OCI-M2 (cell line): ENCODE results near the gene SPOUT1.
A peak's percentile ranks its signal among the peaks of the same experiment; 100 is the strongest.
"Not testable (repeated sequence)": the region's sequence is repeated elsewhere in the genome, so short reads cannot be mapped to it uniquely, and the experiment has no call there.

Source experiments
- DNase-seq: peaks from one replicate; lab custom pipeline; 2025; ENCODE audit not compliant: unreplicated experiment; lab: John Stamatoyannopoulos, UW

Gene SPOUT1

DNA sequence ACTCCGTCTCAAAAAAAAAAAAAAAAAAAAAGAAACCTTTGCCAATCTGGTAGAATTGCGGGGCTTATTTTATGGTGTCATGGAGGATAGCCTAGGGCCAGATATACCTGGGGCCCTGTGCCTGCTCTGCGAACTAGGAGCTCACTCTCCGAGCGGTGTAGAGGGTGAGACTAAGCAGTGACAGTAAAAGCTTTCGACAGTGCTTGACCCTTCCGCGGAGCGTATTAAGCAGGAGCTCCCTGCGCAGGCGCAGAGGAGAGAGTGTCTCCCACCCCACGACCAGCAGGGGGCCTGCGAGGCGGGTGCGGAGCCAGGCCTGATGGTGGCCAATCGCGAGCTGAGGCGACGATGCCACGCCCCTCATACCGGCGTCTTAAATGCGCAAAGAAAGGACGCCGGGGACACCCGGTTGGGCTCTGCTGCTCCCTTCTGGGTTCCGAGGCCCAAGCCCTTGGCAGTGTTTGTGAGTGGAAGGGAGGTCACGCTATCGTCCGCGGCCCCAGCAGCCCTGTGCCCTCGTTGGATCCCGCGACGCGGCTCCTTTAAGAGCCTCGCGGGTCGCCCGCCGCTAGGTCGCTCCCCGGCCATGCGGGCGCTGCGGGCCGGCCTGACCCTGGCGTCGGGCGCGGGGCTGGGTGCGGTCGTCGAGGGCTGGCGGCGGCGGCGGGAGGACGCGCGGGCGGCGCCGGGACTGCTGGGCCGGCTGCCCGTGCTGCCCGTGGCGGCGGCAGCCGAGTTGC lies 11.3 kb downstream of the SPOUT1 start, which contains the start of gene ENDOG:
Gene ENDOG, plus strand, starts transcription at position 402 of the 740 bp plus-strand sequence. Its CDS starts 185 bp downstream, at position 587.
- peak; percentile 79 for DNase-seq

DNA sequence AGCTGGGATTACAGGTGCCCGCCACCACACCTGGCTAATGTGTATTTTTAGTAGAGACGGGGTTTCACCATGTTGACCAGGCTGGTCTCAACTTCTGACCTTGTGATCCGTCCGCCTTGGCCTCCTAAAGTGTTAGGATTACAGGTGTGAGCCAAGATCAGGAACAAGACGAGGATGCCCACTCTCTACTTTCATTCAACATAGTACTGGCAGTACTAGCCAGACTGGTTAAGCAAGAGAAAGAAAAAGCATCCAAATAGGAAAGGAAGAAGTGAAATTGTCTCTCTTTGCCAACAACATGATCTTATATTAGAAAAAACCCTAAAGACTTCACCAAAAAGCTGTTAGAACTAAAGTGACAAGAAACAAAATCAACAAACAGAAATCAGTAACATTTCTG lies 18.7 kb downstream of the SPOUT1 start:
- no peak for DNase-seq

DNA sequence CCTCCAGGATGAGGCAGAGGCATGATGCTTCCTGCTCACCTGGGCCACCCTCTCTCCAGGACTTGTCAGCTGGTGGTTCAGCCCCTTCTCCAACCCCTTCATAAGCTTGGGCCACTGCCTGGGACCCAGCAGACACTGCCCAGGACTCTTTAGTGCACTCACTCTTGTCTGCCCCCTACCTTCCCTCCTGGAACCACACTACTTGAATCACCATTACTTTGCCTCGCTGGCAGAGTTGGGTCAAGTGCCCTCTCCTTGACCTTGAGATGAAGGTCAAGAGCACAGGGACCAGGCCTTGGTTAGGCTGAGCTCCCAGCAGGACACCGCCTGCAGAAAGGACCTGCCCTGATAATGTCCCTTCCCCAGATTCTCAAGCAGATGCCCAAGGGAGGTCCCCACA lies 19.8 kb downstream of the SPOUT1 start:
- no peak for DNase-seq

DNA sequence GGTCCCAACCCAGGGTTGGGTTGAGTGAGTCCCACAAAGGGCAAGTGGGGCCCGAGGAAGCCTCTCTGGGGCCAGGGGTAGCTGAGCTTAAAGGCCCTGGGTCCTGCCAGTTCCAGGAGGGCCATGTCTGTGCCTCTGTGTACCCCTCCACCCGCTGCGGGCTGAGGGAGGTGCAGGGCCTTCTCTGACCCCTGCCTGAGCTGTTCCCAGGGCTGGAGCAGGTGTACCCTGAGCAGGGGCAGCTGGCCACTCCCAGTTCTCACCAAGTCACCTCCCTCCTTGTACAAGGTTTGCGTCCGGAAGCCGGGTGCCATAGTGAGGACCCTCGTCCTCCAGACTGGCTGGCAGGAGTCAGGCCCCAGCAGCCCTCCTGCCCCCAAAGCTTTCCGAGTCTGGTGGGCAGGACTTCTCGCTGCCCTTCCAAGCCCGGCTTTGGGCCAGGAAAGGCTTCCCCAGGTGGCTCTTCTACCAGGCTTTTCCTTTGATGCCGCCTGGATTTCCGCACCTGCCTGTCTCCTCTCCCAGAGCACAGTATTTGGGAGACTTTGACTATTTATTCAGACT lies 20.5 kb downstream of the SPOUT1 start:
- no peak for DNase-seq

DNA sequence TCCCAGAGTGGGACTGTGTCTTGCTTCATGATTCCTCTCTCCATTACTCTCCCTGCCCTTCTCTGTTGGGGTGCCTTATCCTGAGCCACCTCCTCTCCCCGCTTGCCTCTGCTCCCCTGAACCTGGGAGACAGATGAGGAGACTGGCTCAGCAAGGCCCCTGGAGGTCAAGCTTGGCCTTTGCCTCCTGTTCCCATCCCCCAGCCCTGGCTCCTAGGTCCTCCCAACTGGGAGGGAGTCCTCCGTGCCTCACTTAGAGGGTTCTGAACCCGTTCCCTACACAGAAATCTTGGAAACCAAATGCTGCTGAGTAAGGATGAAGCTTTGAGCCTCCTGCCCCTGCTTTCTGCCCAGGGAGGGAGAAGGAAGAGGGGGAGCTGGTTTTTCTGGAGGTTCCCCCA lies 21.1 kb downstream of the SPOUT1 start:
- DNase-seq = no peak

DNA sequence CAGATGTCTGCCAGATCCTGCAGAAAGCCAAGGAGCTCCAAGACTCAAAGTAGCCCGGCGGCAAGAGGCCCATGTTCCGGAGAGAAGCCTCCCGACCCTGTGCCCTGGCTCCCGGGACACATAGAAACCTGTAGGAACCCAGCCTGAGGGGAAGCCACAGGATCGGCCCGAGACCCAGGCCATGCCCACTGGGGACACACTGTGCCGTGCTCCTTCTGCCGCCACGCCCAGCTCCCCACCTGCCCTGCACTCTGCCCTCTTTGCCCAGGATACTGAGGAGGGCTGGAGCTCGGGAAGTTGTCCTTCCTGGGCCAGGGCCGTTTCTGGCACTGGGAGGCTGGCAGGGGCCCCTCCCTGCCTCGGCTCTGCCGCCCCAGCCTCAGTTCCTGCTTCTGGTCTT lies 21.8 kb downstream of the SPOUT1 start:
- DNase-seq = no peak

DNA sequence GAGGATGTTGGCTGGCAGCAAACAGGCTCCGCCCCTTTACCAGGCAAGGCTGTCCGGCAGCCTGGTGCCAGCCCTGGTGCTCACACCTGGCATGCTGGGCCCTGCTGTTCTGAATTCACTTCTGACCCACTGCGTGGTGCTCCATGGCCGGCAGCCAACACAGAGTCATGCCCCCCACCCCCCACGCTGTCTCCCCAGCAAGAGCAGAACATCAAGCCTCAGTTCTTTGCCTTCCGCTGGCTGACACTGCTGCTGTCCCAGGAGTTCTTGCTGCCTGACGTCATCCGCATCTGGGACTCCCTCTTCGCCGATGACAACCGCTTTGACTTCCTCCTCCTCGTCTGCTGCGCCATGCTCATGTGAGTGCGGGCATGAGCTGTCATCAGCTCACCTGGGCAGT lies 23.9 kb downstream of the SPOUT1 start:
- DNase-seq = no peak

DNA sequence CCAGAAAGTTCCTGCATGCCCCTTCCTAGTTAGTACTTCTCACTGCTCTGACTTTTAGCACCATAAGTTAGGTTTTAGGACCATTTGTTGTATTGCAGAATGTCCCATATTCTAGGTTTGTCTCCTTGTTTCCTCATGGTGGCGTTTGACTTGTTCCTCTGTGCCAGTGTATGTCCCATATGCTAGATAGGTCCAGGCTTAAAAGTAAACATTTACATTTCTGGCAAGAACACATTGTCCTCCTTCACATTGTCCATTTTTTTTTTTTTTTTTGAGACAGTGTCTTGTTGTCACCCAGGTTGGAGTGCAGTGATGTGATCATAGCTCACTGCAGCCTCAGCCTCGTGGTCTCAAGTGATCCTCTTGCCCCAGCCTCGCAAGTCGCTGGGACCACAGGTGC lies 27.1 kb downstream of the SPOUT1 start:
- no peak for DNase-seq

DNA sequence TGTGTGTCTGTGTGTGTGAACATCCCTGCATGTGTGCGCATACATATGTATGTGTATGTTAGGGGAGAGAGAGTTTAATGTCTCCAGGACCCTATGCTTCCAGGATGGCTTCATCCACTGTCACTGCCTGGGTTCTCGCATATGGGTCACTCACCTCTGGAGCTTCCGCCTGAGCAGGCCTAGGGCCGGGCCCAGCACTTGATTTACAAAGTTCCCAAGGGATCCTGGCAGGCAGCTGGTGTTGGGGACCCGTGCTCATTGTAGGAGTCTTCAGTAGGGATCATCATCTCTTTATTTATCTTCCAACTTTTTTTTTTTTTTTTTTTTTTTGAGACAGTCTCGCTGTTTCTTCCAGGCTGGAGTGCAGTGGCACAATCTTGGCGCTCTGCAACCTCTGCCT lies 29.5 kb downstream of the SPOUT1 start:
- no peak for DNase-seq

DNA sequence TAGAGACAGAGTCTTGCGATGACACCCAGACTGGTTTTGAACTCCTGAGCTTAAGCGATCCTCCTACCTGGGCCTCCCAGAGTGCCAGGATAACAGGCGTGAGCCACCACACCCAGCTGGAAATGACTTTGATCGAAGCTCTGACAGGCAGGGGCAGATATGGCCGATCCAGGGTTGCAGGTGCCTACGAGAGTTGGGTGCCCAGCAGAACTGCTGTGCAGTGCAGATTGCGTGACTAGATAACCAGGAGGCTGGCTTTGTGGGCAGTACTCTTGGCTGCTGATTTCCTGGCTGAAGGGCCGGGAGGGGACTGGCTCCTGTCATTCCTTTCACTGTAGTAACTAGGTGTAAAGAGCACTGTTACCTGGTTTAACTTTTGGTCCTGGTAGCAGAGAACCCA lies 30.7 kb downstream of the SPOUT1 start:
- no peak for DNase-seq

DNA sequence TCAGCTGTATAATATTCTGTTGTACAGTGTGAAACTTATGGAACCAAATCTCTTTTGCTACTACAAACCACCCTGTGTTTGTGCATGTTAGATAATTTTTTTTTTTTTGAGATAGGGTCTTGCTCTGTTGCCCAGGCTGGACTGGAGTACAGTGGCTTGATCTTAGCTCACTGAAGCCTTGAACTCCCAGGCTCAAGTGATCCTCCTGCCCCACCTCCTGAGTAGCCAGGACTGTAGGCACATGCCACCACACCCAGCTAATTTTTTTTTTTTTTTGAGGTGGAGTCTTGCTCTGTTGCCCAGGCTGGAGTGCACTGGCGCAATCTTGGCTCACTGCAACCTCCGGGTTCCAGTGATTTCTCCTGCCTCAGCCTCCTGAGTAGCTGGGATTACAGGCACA lies 34.6 kb downstream of the SPOUT1 start:
- not testable (repeated sequence) for DNase-seq

DNA sequence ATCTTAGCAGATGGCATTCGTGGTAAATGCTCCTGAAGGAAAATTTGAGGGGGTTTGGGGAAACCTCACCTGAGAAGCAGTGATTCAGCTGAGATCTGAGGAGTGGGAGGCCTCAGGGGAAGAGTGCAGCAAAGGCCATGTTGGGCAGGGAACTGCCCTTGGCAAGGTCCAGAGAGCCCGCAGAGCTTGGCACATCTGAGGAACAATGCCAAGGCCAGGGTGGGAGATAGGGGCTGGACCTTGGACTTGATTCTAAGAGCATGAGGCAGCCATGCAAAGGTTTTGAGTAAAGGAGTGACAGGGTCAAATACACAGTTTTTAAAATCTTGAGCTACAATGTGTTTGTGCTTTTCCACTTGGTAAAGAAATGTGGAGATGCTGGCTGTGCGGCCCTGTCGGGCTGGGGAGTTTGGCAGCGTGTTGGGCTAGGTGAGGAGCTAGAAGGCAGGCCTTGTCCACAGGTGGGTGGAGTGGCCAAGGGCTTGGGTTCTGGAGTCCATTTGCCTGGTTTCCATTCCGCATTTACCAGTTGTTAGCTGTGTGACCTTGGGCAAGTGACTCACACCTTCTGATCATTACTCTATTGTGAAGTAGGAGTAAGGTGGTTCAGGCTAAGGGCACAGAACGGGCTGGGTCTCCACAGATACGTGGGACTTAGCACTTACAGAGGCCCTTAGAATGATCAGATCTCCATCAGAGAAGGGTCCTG lies 36.5 kb downstream of the SPOUT1 start:
- no peak for DNase-seq

DNA sequence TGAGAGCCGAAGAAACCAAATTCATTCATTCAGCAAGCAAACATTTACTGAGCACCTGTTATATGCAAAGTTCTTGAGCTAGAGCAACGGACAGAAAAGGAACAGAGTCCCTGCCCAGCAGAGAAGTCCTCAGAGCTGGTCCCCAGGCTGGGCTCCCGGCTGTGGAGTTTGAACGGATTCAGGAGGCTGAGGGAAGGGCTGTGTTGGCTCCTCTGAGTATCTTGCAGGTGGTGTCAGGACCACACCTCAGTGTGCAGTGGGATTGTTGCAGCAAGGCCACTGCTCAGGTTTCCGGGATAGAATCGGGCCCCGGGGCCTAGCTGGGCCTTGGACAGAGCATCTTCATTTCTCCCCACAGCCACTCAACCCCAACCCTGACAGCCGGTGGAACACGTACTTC lies 37.5 kb downstream of the SPOUT1 start:
- no peak for DNase-seq

DNA sequence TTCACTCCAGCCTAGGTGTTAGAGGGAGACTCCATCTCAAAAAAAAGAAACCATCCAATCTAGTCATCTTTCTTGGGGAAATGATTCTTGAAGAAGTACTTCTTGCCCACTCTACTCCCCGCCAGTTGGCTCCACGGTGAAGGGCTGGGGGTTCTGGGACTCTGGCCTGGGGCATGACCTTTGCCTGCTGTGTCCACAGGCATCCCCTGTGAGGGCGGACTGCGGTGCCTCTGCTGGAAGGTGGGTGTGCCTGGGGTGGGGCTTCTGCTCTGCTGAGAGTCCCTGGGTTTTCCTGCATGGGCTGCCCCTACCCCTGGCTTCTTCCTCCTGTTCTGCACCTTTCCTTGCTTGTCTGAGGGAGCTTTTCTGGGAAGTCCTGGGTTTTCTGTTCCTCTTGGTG lies 39.1 kb downstream of the SPOUT1 start:
- no peak for DNase-seq

DNA sequence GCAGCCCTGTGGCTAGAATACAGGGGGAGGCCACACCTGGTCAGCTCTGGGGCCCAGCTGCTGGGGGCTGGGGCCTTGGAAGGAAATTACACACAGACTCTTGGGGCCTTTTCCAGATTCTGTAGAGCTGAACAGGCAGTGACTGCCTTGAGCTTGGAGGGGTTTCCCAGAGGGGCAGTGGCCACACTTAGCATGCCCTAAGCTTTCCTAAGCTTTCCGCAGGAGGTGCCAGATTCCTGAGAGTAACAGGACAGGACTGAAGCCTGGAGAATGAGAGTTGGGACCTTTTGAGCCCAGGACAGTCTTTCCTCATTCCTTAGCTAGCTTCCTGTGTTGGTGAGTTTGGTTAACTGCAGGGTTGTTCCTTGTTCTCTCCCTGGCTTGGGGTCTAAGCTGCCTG lies 41.1 kb downstream of the SPOUT1 start:
- DNase-seq = no peak

DNA sequence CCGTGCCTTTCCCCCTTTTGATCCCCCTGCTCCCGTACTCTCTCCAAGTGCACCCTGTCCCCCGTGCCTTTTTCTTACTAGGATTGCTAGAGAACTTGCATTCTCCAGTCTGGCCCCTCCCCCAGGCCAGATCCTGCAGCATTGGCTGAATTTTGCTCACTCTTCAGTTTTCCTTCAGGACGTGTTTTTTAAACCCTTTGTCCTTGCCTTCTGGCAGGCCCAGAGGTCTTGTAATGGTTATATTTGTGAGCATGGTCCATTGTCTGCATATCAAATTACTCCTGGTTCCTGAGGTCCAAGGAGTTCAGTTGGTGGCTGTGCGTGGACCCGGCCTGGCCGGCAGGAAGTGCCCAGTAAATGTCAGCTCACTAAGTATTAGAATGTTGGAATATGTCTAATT lies 41.9 kb downstream of the SPOUT1 start:
- DNase-seq = no peak

DNA sequence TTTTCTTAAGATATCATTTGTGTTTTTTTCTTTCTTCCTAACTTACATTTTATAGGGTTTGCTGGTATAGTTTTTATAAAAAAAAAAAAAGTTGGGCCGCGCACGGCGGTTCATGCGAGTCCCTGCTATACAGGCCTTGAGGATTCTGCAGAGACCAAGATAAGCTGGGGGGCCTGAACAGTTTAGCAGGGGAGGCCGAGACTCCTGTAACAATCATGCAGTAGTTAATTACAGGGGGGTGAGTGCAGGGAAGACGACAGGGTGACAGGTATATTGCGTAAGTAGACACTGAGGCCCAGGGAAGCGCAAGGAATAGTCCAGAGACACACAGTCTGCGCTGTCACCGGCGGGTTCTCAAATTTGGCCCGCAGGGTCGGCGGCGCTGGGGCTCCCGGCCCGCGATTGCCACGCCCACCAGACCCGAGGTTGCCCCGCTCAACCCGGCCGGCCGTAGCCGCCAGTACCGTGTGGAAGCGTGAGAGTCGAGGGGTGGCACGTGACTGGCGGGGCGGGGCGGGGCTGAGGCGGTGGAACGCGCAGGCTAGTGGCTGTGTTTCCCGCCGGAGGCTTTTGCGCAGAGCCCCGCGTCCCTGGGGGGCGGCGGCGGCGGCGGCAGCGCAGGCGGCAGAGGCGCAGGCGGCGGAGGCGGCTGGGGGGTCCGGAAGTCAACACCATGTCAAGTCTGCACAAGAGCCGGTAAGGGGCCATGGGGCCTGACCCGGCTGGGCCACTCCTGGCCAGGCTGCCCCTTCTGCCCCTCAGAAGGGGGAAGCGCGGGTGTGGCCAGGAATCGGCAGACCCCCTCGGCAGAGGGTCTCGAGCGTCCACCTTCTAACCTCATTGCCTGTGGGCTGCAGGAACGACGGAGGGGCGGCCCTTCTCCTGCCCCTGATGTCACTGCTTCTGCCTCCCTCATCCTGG lies 42.7 kb downstream of the SPOUT1 start, which contains the start of gene TBC1D13:
Gene TBC1D13, plus strand, starts transcription at position 573 of the 921 bp plus-strand sequence. Its CDS starts 101 bp downstream, at position 674.
- DNase-seq = peak; percentile 54

DNA sequence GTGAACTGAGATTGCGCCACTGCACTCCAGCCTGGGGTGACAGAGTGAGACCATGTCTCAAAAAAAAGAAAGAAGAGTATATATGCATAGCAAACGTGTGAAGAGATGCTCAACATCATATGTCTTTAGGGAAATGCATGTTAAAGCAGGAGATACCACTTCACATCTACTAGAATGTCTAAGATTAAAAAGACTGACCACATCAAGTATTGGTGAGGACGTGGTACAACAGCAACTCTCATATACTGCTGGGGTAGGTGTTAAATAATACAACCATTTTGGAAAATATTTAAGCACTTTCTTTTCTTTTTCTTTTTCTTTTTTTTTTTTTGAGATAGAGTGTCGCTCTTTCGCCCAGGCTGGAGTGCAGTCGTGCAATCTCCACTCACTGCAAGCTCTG lies 44.2 kb downstream of the SPOUT1 start:
- no peak for DNase-seq

DNA sequence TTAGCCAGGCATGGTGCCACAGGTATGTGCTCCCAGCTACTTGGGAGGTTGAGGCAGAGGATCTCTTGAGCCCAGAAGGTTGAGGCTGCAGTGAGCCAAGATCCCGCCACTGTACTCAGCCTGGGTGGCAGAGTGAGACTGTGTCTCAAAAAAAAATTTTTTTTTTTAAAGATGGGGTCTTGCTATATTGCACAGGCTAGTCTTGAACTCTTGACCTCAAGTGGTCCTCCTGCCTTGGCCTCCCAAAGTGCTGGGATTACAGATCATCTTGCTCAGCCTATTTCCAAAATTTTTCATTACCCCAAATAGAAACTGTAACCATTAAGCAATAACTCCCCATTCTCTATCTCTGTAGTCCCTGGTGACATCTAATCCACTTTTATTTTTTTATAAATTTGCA lies 46.9 kb downstream of the SPOUT1 start:
- DNase-seq = no peak

DNA sequence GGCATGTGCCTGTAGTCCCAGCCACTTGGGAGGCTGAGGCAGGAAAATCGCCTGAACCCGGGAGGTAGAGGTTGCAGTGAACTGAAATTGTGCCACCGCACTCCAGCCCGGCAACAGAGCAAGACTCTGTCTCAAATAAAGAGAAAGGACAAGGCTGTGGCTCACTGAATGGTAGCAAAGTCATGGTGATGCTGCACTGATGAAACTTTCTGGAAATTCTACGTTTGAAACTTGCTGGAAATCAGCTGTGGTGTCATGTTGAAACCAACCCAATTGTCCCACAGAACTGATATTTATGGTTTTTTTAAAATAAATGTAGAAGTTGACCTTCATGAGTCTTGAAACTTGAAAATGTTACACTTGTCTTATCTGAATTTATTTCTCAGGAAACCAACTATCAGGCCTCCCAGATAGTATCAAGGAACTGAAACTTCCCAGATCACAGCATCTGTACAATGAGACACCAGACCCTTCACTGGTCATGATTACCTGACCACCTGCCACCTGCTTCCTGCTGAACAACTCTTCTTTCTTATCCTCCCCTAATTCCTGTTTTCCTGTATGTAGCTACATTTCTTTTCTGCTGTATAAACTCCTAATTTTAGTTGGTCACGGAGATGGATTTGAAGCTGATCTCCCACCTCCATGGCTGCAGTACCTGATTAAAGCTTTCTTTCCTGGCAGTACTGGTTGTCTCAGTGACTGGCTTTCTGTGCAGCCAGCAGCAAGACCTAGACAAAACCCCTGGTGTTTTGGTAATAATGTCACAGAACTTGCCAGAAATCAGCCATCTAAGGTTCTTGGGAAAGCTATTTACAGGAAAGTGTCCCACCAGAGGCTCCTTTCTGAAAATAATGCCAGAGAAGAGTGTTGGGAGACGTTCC lies 48.2 kb downstream of the SPOUT1 start:
- DNase-seq = no peak
